OCI-M2 (cell line): ENCODE data around the gene SDR39U1.

Experiments
- DNase-seq: peaks from one replicate; lab custom pipeline; 2025; ENCODE audit not compliant: unreplicated experiment; lab: John Stamatoyannopoulos, UW

The SDR39U1 gene

GRCh38 chr14:24411443-24412389 lies 30.9 kb downstream of the SDR39U1 start:
- DNase-seq: no peak

- DNase-seq: no peak
Observed at GRCh38 chr14:24409956-24410355, 32.6 kb downstream of the SDR39U1 start.

DNA sequence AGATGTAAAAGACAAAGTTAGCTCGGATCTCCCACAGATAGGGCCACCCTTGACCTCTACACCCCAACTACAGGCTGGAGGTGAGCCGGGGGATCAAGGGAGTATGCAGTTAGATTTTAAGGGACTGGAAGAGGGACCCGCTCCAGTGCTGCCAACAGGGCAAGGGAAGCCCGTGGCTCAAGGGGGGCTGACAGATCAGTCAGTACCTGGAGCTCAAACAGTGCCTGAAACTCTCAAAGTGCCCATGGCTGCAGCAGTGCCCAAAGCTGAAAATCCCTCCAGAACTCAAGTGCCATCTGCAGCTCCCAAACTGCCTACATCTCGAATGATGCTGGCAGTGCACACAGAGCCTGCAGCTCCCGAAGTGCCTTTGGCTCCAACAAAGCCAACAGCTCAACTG lies 33.4 kb downstream of the SDR39U1 start:
- DNase-seq: no peak

DNA sequence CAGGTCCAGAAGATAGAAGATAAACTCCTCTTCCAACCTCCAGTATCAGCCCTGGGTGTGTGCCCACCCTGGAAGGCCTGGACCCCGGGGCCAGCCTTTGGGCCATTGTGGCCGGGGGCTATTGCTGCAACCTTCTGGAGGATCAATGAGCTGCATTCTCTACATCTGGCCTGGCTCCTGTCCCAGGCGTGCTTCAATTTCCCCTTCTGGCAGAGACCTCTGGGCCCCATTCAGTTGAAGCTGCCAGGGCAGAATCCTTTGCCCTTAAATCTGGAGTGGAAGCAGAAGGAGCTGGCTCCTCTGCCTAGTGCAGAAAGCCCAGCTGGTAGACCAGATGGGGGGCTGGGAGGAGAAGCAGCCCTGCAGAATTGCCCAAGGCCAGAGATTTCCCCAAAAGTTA lies 33.8 kb downstream of the SDR39U1 start:
- DNase-seq: no peak

DNA sequence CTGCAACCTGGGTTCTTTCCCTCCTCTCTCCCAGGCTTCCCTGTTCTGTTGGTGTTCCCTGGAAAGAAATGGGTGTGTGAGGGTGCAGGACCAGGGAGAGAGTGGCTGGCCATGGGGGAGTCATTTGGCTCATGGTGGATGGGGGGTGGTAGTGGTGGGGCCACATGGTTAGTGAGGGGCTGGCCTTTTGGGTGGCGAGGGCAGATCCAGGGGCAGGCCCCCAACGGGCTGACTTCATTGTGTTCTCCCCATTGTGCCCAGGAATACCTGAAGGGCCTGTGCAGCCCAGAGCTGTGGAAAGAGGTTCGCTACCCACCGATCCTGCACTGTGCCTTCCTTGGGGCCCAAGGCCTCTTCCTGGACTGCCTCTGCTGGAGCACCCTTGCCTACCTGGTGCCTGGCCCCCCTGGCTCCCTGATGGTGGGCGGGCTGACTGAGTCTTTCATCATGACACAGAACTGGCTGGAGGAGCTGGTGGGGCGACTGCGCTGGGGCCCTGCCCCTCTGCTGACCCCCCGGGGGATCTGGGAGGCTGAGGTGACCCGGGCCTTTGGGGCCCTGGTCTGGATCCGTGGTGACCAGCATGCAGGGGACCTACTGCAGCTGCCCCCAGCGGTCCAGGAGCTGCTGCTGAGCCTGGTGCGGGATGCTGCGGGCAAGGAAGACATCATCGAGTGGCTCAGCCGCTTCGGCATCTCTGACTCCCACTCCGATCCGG lies 34.8 kb downstream of the SDR39U1 start:
- DNase-seq: no peak

DNA sequence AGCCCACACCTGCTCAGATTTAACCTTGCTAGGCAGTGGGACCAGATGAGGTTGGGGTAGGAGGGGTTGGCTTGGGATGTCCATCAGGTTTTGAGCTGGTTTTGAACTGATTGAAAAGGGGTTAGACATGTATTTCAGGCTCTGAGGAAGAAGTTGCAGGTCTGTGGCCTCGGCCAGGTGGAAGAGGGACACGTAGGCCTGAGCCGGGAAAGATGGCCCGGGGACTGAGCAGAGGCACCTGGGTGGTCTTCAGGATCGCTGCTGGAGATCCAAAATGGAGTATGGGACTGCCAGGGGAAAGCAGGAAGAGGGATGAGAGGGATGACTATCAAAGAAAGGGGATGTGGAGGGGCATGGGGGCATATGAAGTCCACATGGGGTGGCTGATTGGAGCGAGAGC lies 36.2 kb downstream of the SDR39U1 start:
- DNase-seq: no peak

- no peak for DNase-seq
Observed at GRCh38 chr14:24404814-24405213, 37.8 kb downstream of the SDR39U1 start.

DNA sequence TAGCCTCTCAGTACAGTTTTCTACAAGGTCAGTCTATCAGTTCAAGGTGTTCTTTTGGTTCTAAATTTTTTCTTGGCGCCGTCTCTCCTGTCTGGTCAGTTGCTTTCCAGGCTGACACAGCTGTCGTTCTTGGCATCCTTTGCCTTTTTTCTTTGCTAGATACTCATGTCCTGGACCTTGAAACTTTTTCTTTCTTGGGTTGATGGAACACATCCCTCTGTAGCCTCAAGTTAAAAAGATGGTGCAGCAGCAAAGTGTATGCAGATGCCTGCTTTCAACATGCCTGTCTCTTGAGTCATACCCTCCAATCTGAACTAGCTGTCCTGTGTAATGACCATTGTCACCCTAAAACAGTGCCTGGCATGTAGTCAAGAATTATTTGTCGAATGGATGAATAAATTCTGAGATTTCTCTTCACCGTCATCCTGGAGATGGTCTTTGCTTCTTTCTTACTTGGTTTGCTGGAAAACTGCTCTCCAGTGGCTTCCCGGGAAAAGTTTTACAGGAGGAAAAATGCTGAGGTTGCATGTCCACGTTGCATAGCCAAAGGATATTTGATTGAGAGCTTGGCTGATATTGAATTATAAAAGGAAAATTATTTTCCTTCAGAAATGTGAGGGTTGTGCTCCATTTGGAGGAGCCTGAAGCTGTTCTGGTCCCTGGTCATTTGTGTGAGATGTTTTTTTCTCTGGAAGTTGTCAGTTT lies 39.1 kb downstream of the SDR39U1 start:
- DNase-seq: no peak

DNA sequence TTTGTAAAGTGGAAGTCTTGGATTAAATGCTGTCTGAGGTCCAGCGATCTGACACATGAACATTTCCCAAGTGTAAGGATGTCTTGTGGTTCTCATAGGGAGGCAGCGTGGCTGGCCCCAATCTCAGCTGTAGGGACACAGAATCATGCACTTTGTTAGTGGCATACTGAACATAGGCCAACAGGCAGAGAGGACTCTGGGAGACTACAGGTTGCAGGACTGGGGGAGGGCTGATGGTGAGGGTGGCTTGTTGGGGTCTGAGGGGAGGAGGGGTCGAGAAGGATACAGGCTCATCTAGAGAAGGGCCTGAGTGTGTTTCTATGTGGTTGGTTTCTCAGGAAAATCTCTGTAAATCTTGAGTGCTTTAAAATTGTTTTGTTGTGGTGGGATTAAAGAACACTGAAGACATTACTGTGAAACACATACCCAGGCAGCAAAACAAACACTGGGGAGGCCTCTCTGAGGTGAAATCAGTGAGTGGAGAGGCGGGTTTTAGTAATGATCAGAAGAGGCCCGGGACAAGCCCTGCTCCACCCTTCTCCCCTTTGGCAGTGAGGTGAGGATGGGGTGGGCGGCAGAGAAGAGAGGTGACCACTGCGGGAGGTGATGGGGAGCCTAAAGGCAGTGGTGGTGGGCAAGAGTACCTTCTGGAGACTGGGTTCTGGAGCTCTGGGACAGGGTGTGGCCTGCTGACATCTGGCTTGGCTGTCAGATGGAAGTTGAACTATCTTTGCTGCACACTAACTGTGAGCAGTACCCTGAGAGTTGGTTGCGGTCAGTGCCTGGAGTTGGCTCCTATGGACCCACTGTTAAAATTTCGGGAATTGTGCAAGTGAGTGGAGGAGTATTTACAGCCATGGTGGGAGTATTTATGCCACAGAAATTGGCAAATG lies 40.5 kb downstream of the SDR39U1 start:
- no peak for DNase-seq

DNA sequence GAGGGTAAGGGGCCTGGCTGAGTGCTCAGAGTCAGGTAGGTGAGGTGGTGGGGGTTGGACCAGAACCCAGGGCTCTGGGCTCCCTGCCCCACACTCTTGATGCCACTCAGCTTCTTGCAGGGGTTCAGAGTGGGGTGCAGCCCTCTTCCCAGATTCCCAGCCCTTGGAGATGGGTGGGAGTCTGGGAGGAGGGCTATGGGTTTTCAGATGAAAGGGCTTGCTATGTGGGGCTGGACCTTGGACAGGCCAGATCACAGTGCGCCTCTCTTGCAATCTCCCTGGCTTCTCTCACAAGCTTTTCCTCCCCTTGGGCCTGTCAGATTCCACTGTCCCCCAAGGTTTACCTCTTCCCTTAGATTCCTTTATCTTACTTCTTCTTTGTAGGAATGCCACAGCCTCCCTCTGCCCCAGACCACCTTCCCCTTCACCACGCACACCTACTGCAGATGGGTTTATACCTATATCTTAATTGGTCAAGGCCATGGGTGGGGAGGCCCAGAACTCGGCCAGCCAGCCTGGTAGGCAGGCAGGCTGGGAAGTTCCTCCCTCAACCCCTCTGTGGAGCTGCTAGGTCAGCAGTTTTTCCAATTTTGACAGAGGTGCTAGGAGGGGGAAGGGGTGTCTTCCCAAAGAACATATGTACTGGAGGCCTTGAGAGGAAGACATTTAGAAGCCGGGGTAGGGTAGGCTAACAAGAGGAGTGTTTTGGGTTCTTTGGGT lies 42.4 kb downstream of the SDR39U1 start:
- DNase-seq: no peak

- no peak for DNase-seq
Observed at GRCh38 chr14:24399447-24399822, 43.1 kb downstream of the SDR39U1 start.

DNA sequence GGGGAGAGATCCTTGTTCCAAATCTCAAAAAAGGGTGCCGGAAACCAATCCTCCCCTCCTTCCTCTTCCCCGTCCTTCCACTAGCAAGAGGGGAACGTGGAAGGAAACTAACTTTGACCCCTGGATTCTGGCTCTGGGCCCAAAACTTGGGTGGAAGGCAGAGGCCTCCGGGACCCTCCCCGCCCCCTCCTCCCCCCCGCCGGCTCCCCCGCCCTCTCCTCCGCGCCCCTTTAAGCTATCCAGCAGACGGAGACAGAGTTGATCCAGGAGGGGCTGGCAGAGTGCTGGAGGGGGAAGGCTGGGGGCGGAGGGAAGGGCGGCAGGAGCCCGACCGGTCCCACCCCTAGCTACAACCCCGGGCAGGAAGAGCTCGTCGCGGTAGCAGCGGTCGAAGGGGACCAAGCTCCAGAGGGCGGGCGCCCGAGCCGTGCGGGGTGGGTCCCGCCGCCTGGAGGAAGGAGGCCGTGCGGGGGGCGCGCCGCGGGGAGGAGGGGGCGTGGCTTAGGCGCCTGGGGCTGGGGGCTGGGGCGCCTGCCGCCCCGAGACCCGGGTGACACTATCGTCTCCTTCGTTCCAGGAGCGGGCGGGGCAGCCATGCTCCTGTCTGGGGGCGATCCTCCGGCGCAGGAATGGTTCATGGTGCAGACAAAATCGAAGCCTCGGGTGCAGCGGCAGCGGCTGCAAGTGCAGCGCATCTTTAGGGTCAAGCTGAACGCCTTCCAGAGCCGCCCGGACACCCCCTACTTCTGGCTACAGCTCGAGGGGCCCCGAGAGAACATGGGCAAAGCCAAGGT lies 43.7 kb downstream of the SDR39U1 start, which contains the start of gene NYNRIN:
TSS of gene NYNRIN (plus strand) at position 351 of the 794 bp plus-strand sequence. CDS start at position 595, 244 bp downstream.
- DNase-seq: no peak

- no peak for DNase-seq
Observed at GRCh38 chr14:24398293-24398652, 44.3 kb downstream of the SDR39U1 start.

GRCh38 chr14:24397639-24398292 lies 44.8 kb downstream of the SDR39U1 start:
- DNase-seq: no peak

- no peak for DNase-seq
Observed at GRCh38 chr14:24395609-24396582, 46.7 kb downstream of the SDR39U1 start.

- DNase-seq: no peak
Observed at GRCh38 chr14:24394275-24394674, 48.3 kb downstream of the SDR39U1 start.

DNA sequence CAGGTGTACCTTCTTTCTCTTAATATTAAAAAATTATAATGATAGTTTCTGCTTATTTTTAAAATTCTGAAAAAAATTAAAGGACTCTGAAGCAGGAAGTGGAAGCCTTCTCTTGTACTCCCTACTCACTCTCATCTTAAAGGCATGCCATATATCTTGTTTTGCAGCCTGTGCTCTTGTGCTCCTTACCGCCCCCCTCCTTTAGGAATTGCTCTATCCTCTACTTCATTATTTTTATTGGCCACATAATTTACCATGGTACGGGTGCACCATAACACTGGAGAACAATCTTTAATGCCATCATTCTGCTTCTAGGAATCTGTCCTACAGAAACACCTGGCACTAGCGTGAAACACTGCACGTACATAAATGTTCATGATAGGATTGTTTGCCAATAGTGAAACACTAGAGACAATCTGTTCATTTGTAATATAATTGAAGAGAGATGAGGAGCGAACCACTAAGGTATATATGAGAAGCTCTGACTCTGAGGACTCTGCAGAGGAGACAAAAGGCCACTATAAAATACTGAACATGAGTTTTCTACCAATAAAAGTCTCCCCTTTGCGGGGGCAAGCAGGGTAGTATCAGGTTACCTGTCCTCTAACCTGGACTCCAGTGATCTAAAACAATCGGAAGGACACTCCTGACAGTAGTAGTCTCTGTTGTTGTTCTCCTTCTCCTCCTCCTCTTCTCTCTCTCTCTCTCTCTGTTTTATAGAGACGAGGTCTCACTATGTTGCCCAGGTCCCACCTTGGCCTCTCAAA lies 50.1 kb downstream of the SDR39U1 start:
- DNase-seq: no peak
